GM21381 (cell line): ENCODE data around the gene PRCP.
A peak's percentile ranks its signal among the peaks of the same experiment; 100 is the strongest.

Source experiments
- ATAC-seq: cut with Tn5 transposase; IDR thresholded peaks from one replicate; pipeline ENCODE4 v1.9.1; 2021; ENCODE audit warnings: mild to moderate bottlenecking, moderate library complexity; ENCODE audit not compliant: unreplicated experiment

The PRCP gene

DNA sequence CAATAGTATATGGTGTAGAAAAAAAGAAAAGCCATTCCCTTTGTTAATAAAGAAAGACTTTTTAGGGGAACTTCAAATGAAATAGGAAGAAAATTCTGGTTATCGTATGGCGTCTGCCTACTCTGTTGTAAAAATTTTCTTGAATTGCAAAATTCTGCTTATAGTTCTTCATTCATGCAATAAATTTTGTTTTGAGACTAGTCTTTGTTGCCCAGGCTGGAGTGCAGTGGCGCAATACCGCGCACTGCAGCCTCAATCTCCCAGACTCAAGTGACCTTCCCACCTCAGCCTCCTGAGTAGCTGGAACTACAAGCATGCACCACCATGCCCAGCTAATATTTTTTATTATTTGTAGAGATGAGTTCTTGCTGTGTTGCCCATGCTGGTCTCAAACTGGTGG is 7.1 kb upstream of the PRCP start:
- ATAC-seq: no peak

DNA sequence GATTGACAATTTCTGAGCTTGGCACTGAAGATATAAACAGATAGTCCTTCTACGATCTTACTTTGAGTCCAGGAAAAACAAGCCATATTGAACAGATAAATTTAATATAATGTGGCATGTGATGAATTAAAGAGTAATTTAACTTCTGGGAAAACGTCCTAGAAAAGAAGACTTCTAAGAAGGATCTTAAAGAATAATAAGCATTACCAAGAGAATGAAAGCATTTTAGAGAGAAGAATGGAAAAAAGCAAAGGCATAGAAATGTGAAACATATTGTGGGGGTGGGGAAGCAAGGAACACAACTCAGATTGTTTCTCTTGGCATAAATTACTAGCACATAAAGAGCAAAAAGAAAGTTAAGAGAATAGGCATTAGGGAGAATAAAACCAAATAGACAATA is 6.7 kb upstream of the PRCP start:
- ATAC-seq: no peak

DNA sequence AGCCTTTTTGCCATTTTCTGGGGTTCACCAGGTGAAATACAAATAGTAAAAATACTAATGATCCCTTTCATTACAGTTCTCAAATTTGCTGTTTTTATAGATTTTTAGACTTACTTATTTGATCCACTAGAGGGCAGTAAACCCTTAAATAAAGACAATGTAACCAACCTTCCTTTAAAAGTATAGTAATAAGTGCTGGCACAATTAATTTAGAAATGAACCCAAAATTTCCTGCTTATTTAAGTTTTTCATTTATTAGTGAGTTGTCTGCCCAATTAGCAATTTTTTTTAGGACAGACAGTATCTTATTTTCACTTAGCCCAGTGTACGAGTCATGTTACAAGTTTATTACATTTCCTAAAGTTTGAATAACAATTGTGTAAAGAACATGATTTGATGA is 6.0 kb upstream of the PRCP start:
- no peak for ATAC-seq

DNA sequence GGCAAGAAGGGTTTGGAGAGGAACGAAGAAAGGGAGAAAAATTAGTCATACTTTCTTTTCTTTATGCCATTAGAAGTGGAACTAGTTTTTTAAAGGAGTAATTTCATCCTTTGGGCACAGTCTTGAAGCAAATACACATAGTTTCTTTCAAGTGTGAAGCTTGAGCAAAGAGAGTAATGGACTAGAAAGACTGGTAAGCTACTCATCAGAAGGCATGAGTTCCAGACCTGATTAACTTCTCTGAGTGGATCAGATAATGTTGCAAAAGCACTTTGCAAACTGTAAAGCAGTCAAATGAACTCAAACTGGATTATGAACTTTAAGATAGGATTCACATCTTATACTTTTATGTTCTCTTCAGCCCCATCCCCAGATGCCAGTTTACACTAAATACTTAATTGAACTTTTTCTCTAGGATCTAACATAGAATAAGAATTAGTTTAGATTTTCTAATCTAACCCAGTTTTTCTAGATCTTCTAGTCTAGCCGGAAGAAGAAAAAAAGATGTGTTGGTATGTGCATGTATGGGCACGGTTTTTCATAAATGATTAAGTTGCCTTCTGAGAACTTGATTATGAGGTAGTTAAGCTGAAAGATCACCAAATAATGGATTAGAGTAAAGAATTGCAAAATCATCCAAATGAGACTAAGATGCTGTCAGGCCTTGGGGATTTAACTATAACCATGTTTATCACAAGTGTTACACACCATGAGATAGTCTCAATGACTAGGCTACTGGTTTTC is 3.8 kb upstream of the PRCP start:
- ATAC-seq: no peak

DNA sequence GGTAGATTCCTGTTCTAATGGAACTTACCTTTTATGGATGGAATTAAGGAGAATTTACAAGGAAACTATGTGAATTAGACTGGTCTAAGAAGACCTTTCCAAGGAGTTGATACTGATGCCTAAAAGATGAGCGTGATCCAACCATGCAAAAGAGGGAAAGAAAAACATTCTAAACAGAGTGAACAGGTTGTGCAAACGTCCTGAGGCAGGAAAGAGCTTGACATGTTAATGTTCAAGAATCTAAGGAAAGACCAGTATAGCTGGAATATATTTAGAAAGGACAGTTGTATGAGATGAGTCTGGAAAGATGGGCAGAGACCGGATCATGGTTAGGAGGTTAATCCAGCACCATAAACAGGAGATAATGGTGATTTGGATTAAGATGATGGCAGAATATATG is 2.6 kb upstream of the PRCP start:
- no peak for ATAC-seq

DNA sequence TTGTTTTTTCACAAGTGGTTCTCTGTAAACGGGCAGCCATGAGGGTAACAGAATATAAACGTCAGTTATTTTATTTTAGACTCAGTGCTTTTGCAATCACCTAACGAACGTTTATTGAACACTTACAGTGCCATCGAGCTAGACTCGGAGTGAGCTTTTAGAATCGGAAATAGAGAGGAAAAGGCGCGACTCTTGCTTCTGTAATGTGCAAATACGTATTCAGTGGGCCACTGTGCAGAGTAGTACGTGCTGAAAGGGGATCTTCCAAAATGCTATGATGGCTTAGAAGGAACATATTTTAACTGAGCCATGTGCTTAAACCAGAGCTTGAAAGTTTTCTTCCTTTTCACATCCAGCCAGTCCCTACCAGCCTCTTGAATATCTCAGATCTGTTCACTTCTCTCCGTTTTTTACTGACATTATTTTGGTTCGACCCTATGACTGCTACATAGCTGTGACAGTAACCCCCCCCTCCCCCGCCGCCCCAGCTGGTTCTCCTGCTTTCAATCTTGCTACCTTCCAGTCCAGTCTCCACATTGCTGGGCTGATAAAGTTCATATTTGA is 1.8 kb upstream of the PRCP start:
- ATAC-seq: no peak

DNA sequence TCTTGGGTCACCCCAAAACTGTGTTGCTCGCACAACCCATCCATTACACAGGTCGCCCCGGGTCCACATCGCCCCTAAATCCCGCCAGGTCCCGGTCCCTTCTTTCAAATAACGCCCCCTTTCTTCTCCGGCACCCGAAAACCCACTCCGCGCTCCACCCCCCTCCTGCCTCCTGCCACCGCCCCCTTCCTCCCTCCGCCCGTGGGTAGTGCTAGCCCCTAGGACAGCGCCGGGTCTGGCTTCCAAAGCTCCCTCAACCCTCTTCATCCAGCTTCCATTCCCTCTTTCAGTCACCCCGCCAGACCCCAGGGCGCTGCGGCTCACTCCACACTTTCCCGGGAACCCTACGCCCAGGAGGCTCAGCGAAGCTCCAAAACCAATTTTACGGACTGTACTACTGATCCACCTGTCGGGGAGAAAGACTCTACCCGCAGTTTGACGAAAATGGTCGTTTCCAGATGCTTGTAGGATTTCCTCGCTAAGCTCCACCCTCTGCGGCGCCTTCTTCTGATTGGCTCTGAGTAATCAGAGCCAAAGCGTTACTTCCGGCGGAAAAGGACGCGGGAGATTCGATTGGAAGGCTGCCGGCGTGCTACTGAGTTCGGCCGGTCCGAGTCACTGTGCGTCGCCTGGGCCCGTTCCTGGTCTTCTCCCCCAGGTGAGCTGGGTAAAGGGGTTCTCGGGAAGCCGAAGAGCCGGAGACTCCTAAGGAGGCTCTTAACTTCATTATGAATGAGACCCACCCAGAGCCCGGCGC is 1.1 kb upstream of the PRCP start, which contains the start of gene DDIAS:
TSS of gene DDIAS (plus strand) at position 572 of the 757 bp plus-strand sequence. CDS start 13,003 bp downstream, outside the sequence.
- ATAC-seq: peak; percentile 59

DNA sequence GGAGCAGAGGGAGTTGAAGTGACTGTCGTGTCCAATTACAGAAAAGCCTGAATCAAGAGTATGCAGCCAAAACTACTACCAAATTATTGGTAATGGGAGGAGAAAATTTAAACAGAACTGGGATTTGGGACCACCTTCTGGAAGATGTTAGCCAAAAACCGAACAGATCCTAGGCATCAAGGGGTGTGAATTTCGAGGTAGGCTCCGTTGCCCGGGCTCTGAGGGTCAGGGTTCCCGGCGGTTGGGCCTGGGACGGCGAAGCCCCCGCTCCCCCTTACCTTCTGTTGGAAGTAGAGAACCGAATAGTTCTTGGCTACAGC is 313 bp downstream of the PRCP start:
- no peak for ATAC-seq

DNA sequence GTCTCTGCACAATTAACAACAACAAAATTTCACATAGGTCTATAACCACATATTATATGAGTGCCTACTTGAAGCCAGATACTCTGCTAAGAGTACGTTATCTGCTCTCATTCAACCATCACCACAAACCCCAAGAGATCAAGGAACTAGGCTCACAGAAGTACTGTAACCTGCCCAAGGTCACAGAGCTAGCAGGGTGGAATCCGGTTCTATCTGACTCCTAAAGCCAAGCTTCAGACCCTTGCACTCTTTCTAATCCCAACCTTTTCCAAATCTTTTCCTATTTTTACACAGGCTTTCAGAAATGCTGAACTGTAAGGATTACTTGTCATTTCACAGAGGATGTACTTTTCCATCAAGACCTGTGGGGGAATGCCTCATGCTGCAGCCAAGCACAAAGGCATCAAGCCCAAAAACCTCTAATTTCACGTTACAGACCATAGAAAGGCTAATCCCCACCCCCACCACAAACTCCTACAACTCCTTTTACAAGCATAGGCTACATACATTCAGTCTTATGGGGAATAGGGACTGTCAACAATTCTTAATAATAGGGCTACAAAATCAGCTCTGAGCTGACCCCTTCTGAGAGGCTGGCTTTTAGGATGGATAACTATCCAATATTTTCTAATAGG is 927 bp downstream of the PRCP start:
- no peak for ATAC-seq

DNA sequence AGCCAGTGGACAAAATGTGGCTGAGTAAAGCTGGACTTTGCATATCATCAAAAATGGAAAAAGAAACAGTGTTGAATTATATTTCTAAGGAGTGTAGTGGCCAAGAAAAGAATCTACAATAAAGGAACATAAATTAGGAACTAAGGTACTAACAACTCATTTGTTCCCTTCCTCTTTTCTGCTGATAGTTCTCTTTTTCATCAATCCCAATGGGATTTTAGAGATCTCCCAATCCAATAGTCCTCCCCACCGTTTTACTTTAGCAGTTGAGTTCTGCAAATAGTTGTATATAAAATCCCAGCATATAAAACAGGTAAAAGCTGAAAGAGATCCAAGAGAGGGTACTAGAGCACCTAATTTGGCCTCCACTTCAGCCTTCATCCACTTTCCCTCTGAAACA is 2.0 kb downstream of the PRCP start:
- ATAC-seq: no peak

DNA sequence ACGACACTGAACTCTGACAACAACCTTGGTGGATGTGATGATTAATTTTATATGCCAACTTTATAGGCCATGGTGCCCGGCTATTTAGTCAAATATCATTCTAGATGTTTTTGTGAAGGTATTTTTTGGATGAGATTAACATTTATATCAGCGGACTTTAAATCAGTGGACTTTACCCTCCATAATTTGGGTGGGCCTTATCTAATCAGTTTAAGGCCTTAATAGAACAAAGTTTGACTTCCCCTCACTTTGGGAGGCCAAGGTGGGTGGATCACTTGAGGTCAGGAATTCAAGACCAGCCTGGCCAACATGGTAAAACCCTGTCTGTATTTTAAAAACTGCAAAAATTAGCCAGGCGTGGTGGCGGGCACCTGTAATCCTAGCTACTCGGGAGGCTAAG is 4.0 kb downstream of the PRCP start:
- ATAC-seq: no peak

DNA sequence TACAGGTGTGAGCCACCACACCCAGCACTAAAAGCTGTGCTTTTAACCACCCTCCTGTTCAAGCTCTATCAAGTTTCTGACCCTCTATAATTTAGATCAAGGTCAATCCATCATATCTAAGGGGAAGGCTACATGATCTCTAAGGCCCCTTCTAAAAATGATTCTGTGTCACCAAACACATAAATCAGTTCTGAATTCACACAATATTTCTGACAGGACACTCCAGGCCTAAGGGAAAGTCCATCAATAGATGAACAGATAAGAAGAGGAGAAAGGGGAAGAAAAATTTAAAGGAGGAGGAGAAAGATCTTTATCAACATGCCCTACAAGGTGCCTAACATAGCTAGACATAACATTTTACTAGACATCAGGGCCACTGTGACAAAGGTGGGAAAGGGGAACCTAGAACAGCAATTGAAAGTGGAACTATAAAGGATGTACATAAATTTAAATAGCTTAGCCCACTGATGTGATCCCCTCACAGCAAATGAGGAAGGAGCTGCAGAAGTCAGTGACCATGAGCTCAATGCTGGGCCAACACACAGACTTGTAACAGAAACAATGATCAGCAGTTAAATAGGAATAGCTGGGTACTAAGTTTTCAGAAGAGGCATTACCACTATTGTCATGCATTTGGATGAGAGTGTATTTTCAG is 4.7 kb downstream of the PRCP start:
- ATAC-seq: peak; percentile 29

DNA sequence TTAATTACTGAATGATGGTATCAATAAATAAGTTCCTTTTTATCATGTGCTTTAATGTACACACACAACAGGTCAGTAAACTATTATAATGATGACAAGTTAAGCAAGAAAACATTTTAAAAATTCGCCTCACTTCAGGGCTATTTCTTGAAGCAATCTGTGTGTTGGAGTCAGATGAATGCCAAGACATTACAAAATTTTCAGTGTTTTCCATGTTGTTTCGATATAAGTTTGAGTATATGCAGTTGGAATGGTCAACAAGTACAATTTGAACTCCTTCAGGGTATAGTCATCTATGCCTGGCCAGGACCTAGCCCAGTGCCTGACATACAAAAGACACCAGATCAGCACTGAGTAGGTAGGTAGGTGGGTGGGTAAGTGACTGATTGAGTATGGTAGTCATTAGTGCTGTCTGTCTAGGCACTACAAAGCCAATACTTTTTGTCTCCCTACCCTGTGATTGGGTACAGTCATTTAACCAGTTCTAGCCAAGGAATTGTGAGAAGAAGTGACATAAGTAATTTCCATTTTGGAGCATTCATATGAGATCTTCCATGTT is 7.5 kb downstream of the PRCP start:
- no peak for ATAC-seq

DNA sequence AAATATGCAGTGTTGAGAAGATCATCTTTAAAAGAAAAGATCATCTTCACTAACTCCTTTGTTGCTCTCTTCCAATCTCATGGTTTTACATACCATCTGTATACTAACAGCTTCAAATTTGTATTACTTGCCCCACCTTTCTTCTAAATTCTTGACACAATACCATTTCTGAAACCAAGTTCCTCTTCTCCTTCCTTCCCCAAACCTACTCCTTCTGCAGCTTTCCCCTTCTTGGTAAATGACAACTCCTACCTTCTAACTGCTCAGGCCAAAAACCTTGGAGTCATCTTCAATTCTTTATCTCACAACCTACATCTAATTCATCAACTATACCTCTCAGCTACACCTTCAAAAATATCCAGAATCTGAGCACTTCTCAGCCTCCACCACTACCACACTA is 9.3 kb downstream of the PRCP start:
- ATAC-seq: no peak

DNA sequence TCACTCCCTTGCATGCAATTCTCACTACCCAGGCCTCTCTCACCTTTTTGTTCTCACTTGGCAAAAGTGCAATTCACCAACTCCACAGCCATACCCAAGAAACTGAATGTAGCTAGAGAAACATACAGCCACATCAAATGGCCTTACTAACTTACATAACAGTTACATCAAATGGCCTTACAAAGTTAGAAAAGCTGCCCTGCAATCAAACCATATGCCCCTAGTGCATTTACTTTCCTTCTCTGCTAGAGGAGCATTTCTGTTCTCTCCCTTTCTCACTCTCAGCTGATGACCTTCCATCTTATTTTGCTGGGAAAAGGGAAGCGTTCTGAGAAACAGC is 10.3 kb downstream of the PRCP start:
- no peak for ATAC-seq

DNA sequence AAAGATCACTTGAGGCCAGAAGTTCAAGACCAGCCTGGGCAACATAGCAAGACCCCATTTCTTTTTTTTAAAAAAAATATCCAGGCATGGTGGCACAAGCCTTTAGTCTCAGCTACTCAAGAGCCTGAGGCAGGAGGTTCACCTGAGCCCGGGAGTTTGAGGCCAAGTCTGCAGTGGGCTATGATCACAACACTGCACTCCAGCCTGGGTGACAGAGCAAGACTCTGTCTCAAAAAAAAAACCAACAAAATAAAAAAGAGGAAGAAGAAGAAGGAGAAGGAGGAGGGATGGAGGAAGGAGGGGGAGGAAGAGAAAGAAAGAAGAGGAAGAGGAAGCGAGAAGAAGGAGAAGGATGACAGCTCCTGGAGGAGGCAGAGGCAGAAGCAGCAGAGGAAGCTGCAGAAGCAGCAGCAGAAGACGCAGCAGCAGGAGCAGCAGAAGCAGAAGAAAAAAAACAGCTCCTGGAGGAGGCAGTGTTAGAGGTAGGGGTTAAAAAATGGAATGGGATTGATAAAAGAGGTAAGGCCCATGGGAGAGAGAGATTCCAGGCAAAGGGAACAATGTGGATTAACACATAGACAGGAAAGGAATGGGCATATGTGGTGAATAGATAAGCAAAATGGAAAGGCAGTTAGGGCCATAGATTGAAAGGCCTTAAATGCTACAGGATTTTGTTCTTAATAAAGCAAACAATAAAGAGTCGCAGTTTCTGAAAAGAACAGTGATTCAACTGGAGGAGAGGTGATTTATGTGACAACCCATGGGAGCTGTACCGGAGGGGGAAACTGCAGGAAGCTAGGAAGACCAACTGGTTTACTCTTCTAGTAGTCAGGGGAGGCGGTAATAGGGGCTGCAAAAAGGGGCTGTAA is 10.9 kb downstream of the PRCP start:
- no peak for ATAC-seq

DNA sequence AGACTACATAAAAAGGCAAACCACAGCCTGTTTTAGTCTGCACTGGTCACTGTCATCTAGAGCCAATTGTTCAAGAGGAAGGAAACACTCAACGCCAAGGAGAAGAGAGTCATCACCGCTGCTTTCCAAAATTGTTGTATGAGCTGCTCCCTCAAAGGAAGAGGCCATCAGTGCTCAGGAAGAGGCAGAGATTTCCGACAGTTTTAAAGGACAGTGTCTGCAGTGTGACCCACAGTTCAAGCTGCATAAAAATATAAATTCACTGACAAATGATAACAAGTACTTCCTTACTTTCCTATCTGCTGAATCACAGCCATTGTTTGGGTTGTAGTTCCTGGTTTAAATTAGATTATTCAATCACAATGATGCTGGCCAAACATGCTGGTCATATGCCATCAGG is 16.4 kb downstream of the PRCP start:
- ATAC-seq: no peak

DNA sequence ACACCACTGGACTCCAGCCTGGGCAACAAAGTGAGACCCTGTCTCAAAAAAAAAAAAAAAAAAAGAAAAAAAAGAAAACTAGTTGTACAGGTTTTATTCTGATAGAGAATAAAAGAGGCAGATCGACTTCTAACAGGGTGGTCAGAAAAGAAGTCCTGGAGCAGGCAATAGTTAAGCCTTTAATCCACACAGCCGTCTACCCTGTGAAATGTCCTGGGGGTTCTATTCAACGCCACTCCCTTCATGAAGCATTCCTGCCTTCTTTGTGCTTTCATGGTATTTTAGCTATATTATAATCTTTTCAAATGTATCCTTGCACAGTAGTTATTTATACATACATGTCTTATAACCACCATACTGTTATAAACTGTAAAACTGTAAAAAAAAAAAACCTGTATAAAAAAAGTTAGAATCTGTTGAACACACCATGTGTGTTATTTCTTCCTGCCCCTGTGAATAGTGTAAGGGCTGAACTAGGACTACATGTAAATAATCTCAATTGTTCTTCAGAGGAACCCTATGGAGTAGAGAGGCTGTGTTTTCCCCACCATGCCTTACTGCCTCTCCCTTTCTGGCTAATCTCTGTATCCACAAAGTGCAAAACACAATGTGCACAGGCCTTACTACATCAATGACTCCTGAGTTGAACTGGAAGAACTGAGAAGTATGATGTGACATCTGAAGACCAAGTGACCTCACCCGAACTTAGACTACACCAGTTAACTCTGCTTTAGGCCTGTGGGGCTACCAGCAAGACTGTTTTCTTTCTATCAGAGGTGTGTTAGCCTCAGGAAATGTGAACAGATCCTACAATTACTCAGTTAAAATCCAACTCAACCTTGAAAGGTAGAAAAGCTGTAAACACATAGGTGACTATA is 25.3 kb downstream of the PRCP start:
- ATAC-seq: no peak

DNA sequence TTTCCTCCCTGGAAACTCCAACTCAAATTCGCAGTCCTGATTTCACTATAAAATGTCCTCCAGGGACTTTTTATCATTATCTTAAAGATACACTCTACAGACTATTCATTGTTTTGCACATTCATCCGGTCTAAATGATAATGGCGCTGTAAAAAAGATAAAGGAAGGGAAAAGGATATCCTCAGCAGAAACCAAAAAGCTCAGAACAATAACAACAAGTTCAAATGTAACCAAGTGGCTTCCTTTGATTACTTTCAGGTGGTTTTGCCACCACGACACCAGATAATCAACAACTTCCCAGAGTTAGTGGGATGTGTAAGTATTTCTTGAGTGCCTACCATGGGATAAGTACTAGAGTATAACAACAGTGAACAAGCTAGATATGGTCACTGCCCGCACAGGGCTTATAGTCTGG is 26.3 kb downstream of the PRCP start:
- ATAC-seq: no peak
